H1 (cell line): ENCODE data around the gene SYP. TPM values are rescaled to one million over a fixed set of nuclear protein-coding genes. Genes with fewer than 3 reads are reported as not detected.

Experiments
- CTCF ChIP-seq, 3 experiments: IDR thresholded peaks; 1 replicate in 2 of 3; 2 replicates in 1 of 3; pipeline versions ENCODE4 v1.5.1 to v1.6.1; 2011; ENCODE audit warnings: low read length in 3 of 3, mild to moderate bottlenecking in 3 of 3, inconsistent platforms in 2 of 3, low read depth in 1 of 3, moderate library complexity in 1 of 3; ENCODE audit not compliant: insufficient read depth in 1 of 3; ENCODE audit errors: control extremely low read depth in 1 of 3
- MAX ChIP-seq: IDR thresholded peaks from 2 replicates; pipeline ENCODE4 v1.6.1; 2012; ENCODE audit warnings: inconsistent platforms
- NRF1 ChIP-seq: IDR thresholded peaks from 2 replicates; pipeline ENCODE4 v1.6.1; 2011; ENCODE audit warnings: mild to moderate bottlenecking, low read depth, low read length, improper control_type of control experiment
- POLR2A ChIP-seq, 2 experiments: IDR thresholded peaks; 1 replicate in 1 of 2; 2 replicates in 1 of 2; pipeline ENCODE4 v1.6.1; 2011; ENCODE audit warnings: low read depth in 2 of 2, low read length in 2 of 2, mild to moderate bottlenecking in 2 of 2; ENCODE audit errors: control extremely low read depth in 1 of 2
- TAF1 ChIP-seq: IDR thresholded peaks from 2 replicates; pipeline ENCODE4 v1.6.1; 2011; ENCODE audit warnings: mild to moderate bottlenecking, low read depth, low read length
- TCF12 ChIP-seq: IDR thresholded peaks from 2 replicates; pipeline ENCODE4 v1.6.1; 2011; ENCODE audit warnings: low read depth, mild to moderate bottlenecking, low read length
- polyA plus RNA-seq, 7 experiments: library from polyadenylated mRNA; depleted of rRNA in 3 of 7; stranded (reverse) in 5 of 7; unstranded in 2 of 7; fragments of >200 nt in 5 of 7; fragments of 200-250 nt in 2 of 7; gene quantifications; 1 replicate in 5 of 7; 2 replicates in 1 of 7; 4 replicates in 1 of 7; pipeline versions ENCODE4 v1.2.1 to v1.2.3, GENCODE V29; 2011 to 2013; ENCODE audit warnings: missing spikeins in 2 of 7, mixed read lengths in 2 of 7
- total RNA-seq: library from RNA; stranded (reverse); fragmentation: NEBNext Ultra II Directional; extraction: Animal tissue kit (Norgen Biotek cat#: 25700); gene quantifications from 2 replicates; pipeline ENCODE4 v1.2.1, GENCODE V29; 2021

The SYP gene
- total and polyA plus RNA-seq, 2 of the 8 experiments (the other 6 are each of a cell fraction or from before 2014, with no cell fraction given) = 4.3 to 10.8 TPM

GRCh38 chrX:49155900-49156837, 43.8 kb downstream of the SYP start (continued):
- TF ChIP-seq CTCF (IDR thresholded peaks at IDR 0.05; ENCODE audit: control extremely low read depth in 1 of 3, insufficient read depth in 1 of 3, low read depth in 1 of 3, low read length in 3 of 3) = peak in 2 of 3 experiments; percentile 64 to 65; a peak in 3 of 4 replicates
- peak; percentile 64 for TF ChIP-seq MAX
- TF ChIP-seq TCF12 = no peak
- peak; percentile 47 for TF ChIP-seq NRF1
- peak; percentile 40; the same call in 1 of the 2 replicates for TF ChIP-seq TAF1
- peak in 1 of 2 experiments; percentile 46; a peak in 1 of 3 replicates for TF ChIP-seq POLR2A (IDR thresholded peaks at IDR 0.05; ENCODE audit: control extremely low read depth in 1 of 2, low read depth in 2 of 2, low read length in 2 of 2)
